Osteoblast (primary cell): Measurements from ENCODE around the gene SNAI3. TPM values are rescaled to one million over a fixed set of nuclear protein-coding genes. Genes with fewer than 3 reads are reported as not detected.

Experiments
- DNase-seq: peaks from one replicate; pipeline ENCODE4 v3.0.0; 2011; ENCODE audit warnings: low spot score, mixed read lengths; ENCODE audit not compliant: insufficient read length; ENCODE audit errors: missing footprints
- H2AFZ ChIP-seq: 2 replicates; pipeline ENCODE4 v1.6.0; 2011; ENCODE audit warnings: mild to moderate bottlenecking, low read length
- H3K27ac ChIP-seq: 2 replicates; pipeline ENCODE4 v1.5.1; 2011; ENCODE audit warnings: mild to moderate bottlenecking, low read depth, low read length, moderate library complexity
- H3K27me3 ChIP-seq: 2 replicates; pipeline ENCODE4 v1.6.0; 2012; ENCODE audit warnings: mild to moderate bottlenecking, control low read depth, inconsistent platforms, low read length, moderate library complexity; ENCODE audit not compliant: insufficient read depth
- H3K36me3 ChIP-seq: 2 replicates; pipeline ENCODE4 v1.5.1; 2011; ENCODE audit warnings: mild to moderate bottlenecking, low read length, control low read depth, moderate library complexity; ENCODE audit not compliant: insufficient read depth
- H3K4me1 ChIP-seq: 2 replicates; pipeline ENCODE4 v1.5.1; 2011; ENCODE audit warnings: mild to moderate bottlenecking, low read length, control low read depth, moderate library complexity; ENCODE audit not compliant: insufficient read depth
- H3K4me2 ChIP-seq: 2 replicates; pipeline ENCODE4 v1.6.0; 2011; ENCODE audit warnings: mild to moderate bottlenecking, low read length; ENCODE audit not compliant: insufficient read depth
- H3K4me3 ChIP-seq: fragments of 200-600 bp; sonication (generic); 3 replicates; pipeline ENCODE4 v1.5.1; 2012; ENCODE audit warnings: mild to moderate bottlenecking, low read length, inconsistent platforms; ENCODE audit not compliant: insufficient read depth
- H3K79me2 ChIP-seq: 2 replicates; pipeline ENCODE4 v1.6.0; 2012; ENCODE audit warnings: mild to moderate bottlenecking, low read length, control low read depth, inconsistent platforms; ENCODE audit not compliant: insufficient read depth
- H3K9me3 ChIP-seq: 2 replicates; pipeline ENCODE4 v1.5.1; 2011; ENCODE audit warnings: low read depth, low read length, control low read depth
- H4K20me1 ChIP-seq: 2 replicates; pipeline ENCODE4 v1.6.0; 2012; ENCODE audit warnings: mild to moderate bottlenecking, low read length, control low read depth; ENCODE audit not compliant: insufficient read depth
- CTCF ChIP-seq: IDR thresholded peaks from 2 replicates; pipeline ENCODE4 v1.5.1; 2011; ENCODE audit warnings: mild to moderate bottlenecking, low read depth, low read length, moderate library complexity; ENCODE audit errors: extremely low read depth
- total RNA-seq: library from RNA; depleted of rRNA; stranded (reverse); fragments of >200 nt; gene quantifications from 2 replicates; pipeline ENCODE4 v1.2.3, GENCODE V29; 2012

SNAI3 gene
- total RNA-seq, 1 donor, result not detected

GRCh38 chr16:88726408-88726749 is 40.1 kb upstream of the SNAI3 start:
- Histone ChIP-seq H3K27me3 (no peaks in the 10 kb centered on the region), H4K20me1 (peaks cover 3% of the 10 kb centered on the region), H3K4me3 (no peak overlapping the region), H3K4me2 (no peak overlapping the region), H3K79me2 (peaks cover 20% of the 10 kb centered on the region), H3K36me3 (peaks cover 70% of the 10 kb centered on the region), H2AFZ (no peak overlapping the region), H3K4me1 (no peaks in the 10 kb centered on the region), H3K9me3 (no peaks in the 10 kb centered on the region), H3K27ac (no peak overlapping the region)
- DNase-seq, result peak; percentile 85
- TF ChIP-seq CTCF, result no peak

- TF ChIP-seq CTCF, result no peak
- no peak overlapping the region for H3K4me3 ChIP-seq
- H3K27ac ChIP-seq, result no peak overlapping the region
- H3K4me2 ChIP-seq, result no peak overlapping the region
- peaks cover 8% of the 10 kb centered on the region for H4K20me1 ChIP-seq
- H3K36me3 ChIP-seq, result peaks cover 71% of the 10 kb centered on the region
- H3K27me3 ChIP-seq, result no peaks in the 10 kb centered on the region
- no peak overlapping the region for H2AFZ ChIP-seq
- H3K79me2 ChIP-seq, result peaks cover 20% of the 10 kb centered on the region
- H3K9me3 ChIP-seq, result no peaks in the 10 kb centered on the region
- DNase-seq, result peak; percentile 88
- no peaks in the 10 kb centered on the region for H3K4me1 ChIP-seq
These were observed 39.5 kb upstream of the SNAI3 start for GRCh38 chr16:88725609-88726407.

DNA sequence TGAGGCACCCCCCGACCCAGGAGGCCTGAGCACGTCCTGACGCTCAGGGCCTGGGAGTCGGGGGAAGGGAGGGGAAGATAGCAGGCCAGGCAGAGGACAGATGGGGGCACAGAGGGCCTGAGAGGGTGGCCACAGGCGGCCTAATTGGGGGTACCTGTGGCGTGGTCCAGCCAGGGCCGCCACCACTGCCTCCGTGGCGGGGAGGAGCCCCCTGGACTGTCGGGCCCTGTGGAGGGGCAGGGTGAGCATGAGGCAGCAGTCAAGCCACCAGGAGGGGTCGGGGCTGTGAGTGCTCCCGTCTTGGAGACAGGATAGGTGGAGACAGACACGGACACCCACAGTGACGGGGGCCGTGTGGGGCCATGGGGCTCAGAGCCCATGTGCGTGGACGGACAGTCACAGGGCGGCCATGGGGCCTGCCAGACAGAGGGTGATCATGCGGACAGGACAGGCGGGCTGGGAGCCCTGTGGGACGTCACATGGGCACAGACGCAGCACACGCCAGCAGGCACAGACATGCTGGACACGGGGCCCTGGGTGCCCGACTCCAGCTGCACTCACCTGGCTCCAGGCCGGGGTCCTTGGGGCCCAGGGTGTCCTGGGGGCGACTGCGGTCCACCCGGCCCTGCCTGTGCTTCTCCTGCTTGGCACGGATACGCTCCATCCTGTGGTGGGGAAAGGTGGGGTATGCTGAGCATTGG is 38.7 kb upstream of the SNAI3 start:
- no peak overlapping the region for H3K4me2 ChIP-seq
- peaks cover 20% of the 10 kb centered on the region for H3K79me2 ChIP-seq
- no peak overlapping the region for H3K27ac ChIP-seq
- TF ChIP-seq CTCF, result no peak
- no peaks in the 10 kb centered on the region for H3K27me3 ChIP-seq
- peaks cover 8% of the 10 kb centered on the region for H4K20me1 ChIP-seq
- DNase-seq, result no peak
- H3K9me3 ChIP-seq, result no peaks in the 10 kb centered on the region
- no peaks in the 10 kb centered on the region for H3K4me1 ChIP-seq
- no peak overlapping the region for H3K4me3 ChIP-seq
- H3K36me3 ChIP-seq, result peaks cover 70% of the 10 kb centered on the region
- H2AFZ ChIP-seq, result no peak overlapping the region

GRCh38 chr16:88723911-88724310 is 37.6 kb upstream of the SNAI3 start:
- TF ChIP-seq CTCF, result no peak
- Histone ChIP-seq H3K79me2 (peaks cover 16% of the 10 kb centered on the region), H3K36me3 (peaks cover 77% of the 10 kb centered on the region)

More at GRCh38 chr16:88723911-88724310, 37.6 kb upstream of the SNAI3 start:
- Histone ChIP-seq H3K9me3 (no peaks in the 10 kb centered on the region), H3K4me3 (no peak overlapping the region), H2AFZ (no peak overlapping the region), H3K27ac (no peak overlapping the region), H3K27me3 (no peaks in the 10 kb centered on the region), H3K4me2 (no peak overlapping the region), H3K4me1 (no peaks in the 10 kb centered on the region), H4K20me1 (peaks cover 8% of the 10 kb centered on the region)
- no peak for DNase-seq
